Limb (tissue), 2 donors: ENCODE measurements around the gene CKAP4.

Experiments used
- DNase-seq, 2 donors: peaks; one replicate each; pipeline ENCODE4 v3.0.0-alpha.2; 2016; ENCODE audit errors: extremely low spot score in 2 of 2

The CKAP4 gene

DNA sequence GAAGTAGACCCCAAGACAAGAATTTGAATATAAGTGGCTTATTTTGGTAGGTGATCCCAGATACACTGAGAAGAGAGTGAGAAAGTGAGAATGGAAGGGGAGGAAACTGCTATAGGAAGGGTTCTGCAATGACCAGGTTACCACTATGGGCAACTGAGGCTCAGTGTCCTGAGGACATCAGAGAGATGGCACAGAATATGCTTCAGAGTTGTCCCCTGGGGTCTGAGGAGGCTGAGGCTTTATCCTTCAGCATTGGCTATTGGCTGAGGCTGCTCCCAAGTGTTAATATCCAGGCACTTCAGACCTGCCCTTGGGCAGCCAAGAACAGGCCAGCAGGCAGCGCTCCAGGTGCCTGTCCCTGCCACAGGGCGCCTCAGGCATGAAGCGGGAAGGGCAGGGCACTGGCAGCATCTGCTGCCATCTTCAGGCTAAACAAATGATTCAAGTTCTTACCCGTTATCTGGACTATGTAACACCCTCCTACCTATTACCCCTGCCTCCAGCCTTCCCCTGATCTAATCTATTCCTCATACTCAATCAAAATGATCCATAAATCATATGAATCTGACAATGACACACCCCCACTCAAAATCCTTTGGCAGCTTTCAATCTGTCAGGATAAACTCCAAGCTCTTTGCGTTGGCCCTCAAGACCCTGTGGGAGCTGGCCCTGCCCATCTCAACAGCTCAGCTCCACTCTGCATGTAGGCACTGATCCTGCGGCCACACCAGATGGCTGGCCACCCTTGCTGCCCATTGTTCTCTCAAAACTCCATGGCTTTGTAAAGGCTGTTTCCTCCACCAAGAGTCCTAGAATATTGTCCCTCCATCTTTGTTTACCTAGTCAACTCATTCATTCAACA, 42.4 kb downstream of the CKAP4 start:
- no peak for DNase-seq

DNA sequence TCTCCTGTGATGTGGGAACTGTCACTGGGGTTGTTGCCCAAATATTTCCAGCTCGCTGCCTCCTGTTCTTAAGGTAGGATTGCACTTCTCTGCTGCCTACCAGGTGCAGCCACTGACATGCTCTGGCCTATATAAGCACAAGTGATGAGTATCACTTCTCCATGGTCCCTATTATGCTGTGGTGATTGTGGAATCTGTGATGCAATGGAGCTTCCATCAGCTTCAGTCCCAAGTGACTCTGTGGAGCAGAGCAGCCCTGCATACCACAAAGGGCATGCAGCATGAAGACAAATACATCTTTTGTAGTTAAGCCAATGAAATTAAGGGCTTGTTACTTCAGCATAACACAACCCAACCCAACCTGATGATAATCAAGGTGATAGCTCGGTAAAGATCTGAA, 43.5 kb downstream of the CKAP4 start:
- no peak for DNase-seq

GRCh38 chr12:106197906-106198623, 49.8 kb downstream of the CKAP4 start:
- DNase-seq = no peak

DNA sequence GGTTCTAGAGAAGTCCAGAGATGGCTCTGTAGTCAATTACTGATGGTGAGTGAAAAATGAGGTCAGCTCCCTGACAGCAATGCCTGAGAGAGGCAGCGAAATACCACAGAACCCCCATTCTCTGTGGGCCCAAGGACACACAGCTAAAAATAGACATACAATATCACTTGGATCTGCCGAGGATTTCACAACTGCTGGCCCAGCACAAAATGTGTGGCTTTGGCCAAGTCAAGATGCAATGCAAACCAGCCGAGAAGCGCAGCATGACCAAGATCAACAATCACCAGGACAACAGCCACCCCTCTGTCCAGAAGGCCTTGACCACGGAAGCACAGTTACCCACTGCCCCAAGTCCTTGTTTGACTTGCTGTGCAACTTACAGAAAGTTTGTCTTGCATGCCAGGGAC, 52.2 kb downstream of the CKAP4 start:
- DNase-seq = no peak

DNA sequence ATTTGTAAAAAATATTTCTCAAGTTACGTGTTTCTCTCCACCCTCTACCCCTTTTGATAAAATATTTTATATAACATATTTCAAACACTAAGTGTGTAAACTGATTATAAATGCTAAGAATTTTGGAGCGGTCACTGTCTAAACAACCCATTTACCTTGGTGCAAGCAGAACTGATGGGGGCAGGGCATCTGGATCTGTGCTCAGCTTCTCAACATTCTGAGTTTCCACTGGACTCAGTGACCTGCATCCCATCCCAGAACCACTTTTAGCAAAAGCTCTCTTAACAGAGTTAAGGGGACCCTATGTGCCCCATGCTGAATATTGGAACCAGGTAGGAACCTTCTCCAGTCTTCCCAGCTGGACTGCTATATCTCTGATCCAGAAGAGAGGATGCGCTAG, 53.5 kb downstream of the CKAP4 start:
- no peak for DNase-seq

- no peak for DNase-seq
Measured at GRCh38 chr12:106193394-106194215, 54.2 kb downstream of the CKAP4 start.

GRCh38 chr12:106192659-106193393, 55.0 kb downstream of the CKAP4 start:
- DNase-seq = no peak

- no peak for DNase-seq
Measured at GRCh38 chr12:106190581-106190980, 57.2 kb downstream of the CKAP4 start.

DNA sequence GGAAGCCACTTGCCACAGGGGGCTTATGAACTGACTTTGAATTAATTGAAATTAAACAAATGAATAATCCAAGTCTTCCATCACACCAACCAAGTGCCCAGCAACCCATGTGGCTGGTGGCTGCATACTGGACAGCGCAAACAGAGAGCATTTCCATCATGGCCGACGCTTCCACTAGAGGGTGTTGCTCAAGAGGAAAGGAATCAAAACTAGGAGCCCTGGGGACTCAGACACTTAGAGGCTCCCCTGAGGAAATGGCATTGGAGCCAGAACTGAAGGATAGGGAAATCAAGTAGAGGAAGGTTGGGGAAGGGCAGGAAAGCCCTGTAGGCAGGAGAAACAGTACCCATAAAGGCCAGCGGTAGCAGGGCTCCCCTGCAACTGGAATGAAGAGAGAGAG, 58.5 kb downstream of the CKAP4 start:
- DNase-seq = no peak

- DNase-seq = no peak
Measured at GRCh38 chr12:106188256-106188655, 59.6 kb downstream of the CKAP4 start.
